OCI-LY1 (cell line): ENCODE measurements around the gene RCOR3.
"Not testable (repeated sequence)": the region's sequence is repeated elsewhere in the genome, so short reads cannot be mapped to it uniquely, and the experiment has no call there.

Experiments used
- H2AFZ ChIP-seq: fragments of 200-600 bp; sonication (generic), shearing (Covaris generic); 2 replicates; pipeline ENCODE4 v1.6.0; 2014; ENCODE audit warnings: antibody characterized with exemption, mild to moderate bottlenecking, low read length
- H3F3A ChIP-seq: fragments of 200-600 bp; sonication (generic), shearing (Covaris generic); 2 replicates; pipeline ENCODE4 v1.6.0; 2014; ENCODE audit warnings: mild to moderate bottlenecking, antibody characterized with exemption, low read length, moderate library complexity; ENCODE audit not compliant: insufficient read depth
- H3K27ac ChIP-seq: fragments of 200-600 bp; sonication (generic); 2 replicates; pipeline ENCODE4 v1.5.1; 2014; ENCODE audit warnings: low read length, mixed run types, mild to moderate bottlenecking, low read depth; ENCODE audit not compliant: poor library complexity, severe bottlenecking
- H3K27me3 ChIP-seq: fragments of 200-600 bp; sonication (generic); 2 replicates; pipeline ENCODE4 v1.6.0; 2014; ENCODE audit warnings: antibody characterized with exemption, mild to moderate bottlenecking, low read length, moderate library complexity; ENCODE audit not compliant: insufficient read depth
- H3K36me3 ChIP-seq: fragments of 200-600 bp; sonication (generic); 2 replicates; pipeline ENCODE4 v1.6.1; 2014; ENCODE audit warnings: mild to moderate bottlenecking, antibody characterized with exemption, low read length, moderate library complexity, mixed read lengths; ENCODE audit not compliant: insufficient read depth
- H3K4me1 ChIP-seq: fragments of 200-600 bp; sonication (generic); 2 replicates; pipeline ENCODE4 v1.5.1; 2014; ENCODE audit warnings: mild to moderate bottlenecking, low read length, moderate library complexity; ENCODE audit not compliant: insufficient read depth, severe bottlenecking
- H3K4me2 ChIP-seq: fragments of 200-600 bp; sonication (generic), shearing (Covaris generic); 2 replicates; pipeline ENCODE4 v1.6.1; 2014; ENCODE audit warnings: low read length
- H3K4me3 ChIP-seq: fragments of 200-600 bp; sonication (generic); 2 replicates; pipeline ENCODE4 v1.5.1; 2014; ENCODE audit warnings: low read length, low read depth, mild to moderate bottlenecking, mixed read lengths; ENCODE audit not compliant: poor library complexity, severe bottlenecking
- H3K79me2 ChIP-seq: fragments of 200-600 bp; shearing (Covaris generic); 2 replicates; pipeline ENCODE4 v1.6.1; 2016; ENCODE audit warnings: mixed run types, low read length, mixed read lengths; ENCODE audit not compliant: insufficient read depth
- H3K9ac ChIP-seq: fragments of 200-600 bp; sonication (generic), shearing (Covaris generic); 2 replicates; pipeline ENCODE4 v1.6.1; 2014; ENCODE audit warnings: mild to moderate bottlenecking, low read length, mixed read lengths
- H3K9me2 ChIP-seq: fragments of 200-600 bp; sonication (generic), shearing (Covaris generic); 2 replicates; pipeline ENCODE4 v1.6.1; 2014; ENCODE audit warnings: low read depth, mild to moderate bottlenecking, low read length, mixed read lengths
- H3K9me3 ChIP-seq: fragments of 200-600 bp; shearing (Covaris generic); 2 replicates; pipeline ENCODE4 v1.6.1; 2014; ENCODE audit warnings: low read length, mixed read lengths
- H4K20me1 ChIP-seq: fragments of 200-600 bp; sonication (generic), shearing (Covaris generic); 2 replicates; pipeline ENCODE4 v1.6.0; 2016; ENCODE audit warnings: mild to moderate bottlenecking, low read length; ENCODE audit not compliant: insufficient read depth
- CTCF ChIP-seq: fragments of 200-600 bp; sonication (generic), shearing (Covaris generic); IDR thresholded peaks from 2 replicates; pipeline ENCODE4 v1.5.1; 2017; ENCODE audit warnings: mild to moderate bottlenecking, antibody characterized with exemption, low read length, moderate library complexity, mixed read lengths
- EZH2 ChIP-seq: fragments of 200-600 bp; sonication (generic), shearing (Covaris generic); IDR thresholded peaks from 2 replicates; pipeline ENCODE4 v1.8.0; 2017; ENCODE audit warnings: borderline replicate concordance, mixed run types, mild to moderate bottlenecking, antibody characterized with exemption, low read length, moderate library complexity, mixed read lengths

Gene RCOR3

DNA sequence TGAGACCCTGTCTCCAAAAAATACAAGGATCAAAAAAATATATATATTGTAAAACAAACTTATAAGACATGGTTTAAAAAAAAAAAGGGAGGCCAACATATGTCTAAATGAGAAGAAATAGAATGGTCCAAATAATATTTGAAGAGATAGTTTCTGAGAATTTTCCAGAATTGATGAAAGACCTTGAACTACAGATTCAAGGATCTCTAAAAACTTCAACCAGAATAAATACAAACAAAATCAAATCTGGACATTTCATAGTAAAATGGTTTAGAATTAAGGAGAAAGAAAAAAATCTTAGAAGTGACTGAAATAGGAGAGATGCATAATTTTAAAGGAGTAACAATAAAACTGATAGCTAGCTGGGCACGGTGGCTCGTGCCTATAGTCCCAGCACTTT lies 45.5 kb upstream of the RCOR3 start:
- no peaks in the 10 kb centered on the region for H3K36me3 ChIP-seq
- no peak overlapping the region for H3K27ac ChIP-seq
- H3K27me3 ChIP-seq, result no peaks in the 10 kb centered on the region
- H3K79me2 ChIP-seq, result no peaks in the 10 kb centered on the region
- no peaks in the 10 kb centered on the region for H4K20me1 ChIP-seq
- no peak for TF ChIP-seq EZH2
- no peak for TF ChIP-seq CTCF
- no peak overlapping the region for H2AFZ ChIP-seq
- no peak overlapping the region for H3K4me2 ChIP-seq
- no peak overlapping the region for H3K9ac ChIP-seq
- no peaks in the 10 kb centered on the region for H3F3A ChIP-seq
- no peaks in the 10 kb centered on the region for H3K9me2 ChIP-seq
- no peaks in the 10 kb centered on the region for H3K9me3 ChIP-seq
- H3K4me1 ChIP-seq, result no peaks in the 10 kb centered on the region
- H3K4me3 ChIP-seq, result no peak overlapping the region

GRCh38 chr1:211215577-211215976 lies 43.6 kb upstream of the RCOR3 start:
- no peak overlapping the region for H3K27ac ChIP-seq
- H3K9me2 ChIP-seq, result no peaks in the 10 kb centered on the region
- no peaks in the 10 kb centered on the region for H4K20me1 ChIP-seq
- TF ChIP-seq CTCF, result no peak
- TF ChIP-seq EZH2, result no peak
- no peak overlapping the region for H3K4me3 ChIP-seq
- H3K9me3 ChIP-seq, result no peaks in the 10 kb centered on the region
- H3K36me3 ChIP-seq, result no peaks in the 10 kb centered on the region
- H3K4me2 ChIP-seq, result no peak overlapping the region
- no peaks in the 10 kb centered on the region for H3K27me3 ChIP-seq
- no peaks in the 10 kb centered on the region for H3F3A ChIP-seq
- H3K79me2 ChIP-seq, result no peaks in the 10 kb centered on the region
- no peak overlapping the region for H2AFZ ChIP-seq
- H3K9ac ChIP-seq, result no peak overlapping the region
- no peaks in the 10 kb centered on the region for H3K4me1 ChIP-seq

GRCh38 chr1:211217392-211217791 lies 41.8 kb upstream of the RCOR3 start:
- Histone ChIP-seq H3K9me2 (no peaks in the 10 kb centered on the region), H3K27me3 (no peaks in the 10 kb centered on the region; the same call in 1 of the 2 replicates), H3F3A (no peaks in the 10 kb centered on the region), H3K4me1 (no peaks in the 10 kb centered on the region), H3K9ac (no peak overlapping the region), H3K36me3 (no peaks in the 10 kb centered on the region), H3K9me3 (no peaks in the 10 kb centered on the region), H4K20me1 (no peaks in the 10 kb centered on the region), H3K4me2 (no peak overlapping the region), H3K27ac (no peak overlapping the region), H3K4me3 (no peak overlapping the region), H3K79me2 (no peaks in the 10 kb centered on the region), H2AFZ (no peak overlapping the region)
- TF ChIP-seq CTCF, result no peak
- TF ChIP-seq EZH2, result no peak

DNA sequence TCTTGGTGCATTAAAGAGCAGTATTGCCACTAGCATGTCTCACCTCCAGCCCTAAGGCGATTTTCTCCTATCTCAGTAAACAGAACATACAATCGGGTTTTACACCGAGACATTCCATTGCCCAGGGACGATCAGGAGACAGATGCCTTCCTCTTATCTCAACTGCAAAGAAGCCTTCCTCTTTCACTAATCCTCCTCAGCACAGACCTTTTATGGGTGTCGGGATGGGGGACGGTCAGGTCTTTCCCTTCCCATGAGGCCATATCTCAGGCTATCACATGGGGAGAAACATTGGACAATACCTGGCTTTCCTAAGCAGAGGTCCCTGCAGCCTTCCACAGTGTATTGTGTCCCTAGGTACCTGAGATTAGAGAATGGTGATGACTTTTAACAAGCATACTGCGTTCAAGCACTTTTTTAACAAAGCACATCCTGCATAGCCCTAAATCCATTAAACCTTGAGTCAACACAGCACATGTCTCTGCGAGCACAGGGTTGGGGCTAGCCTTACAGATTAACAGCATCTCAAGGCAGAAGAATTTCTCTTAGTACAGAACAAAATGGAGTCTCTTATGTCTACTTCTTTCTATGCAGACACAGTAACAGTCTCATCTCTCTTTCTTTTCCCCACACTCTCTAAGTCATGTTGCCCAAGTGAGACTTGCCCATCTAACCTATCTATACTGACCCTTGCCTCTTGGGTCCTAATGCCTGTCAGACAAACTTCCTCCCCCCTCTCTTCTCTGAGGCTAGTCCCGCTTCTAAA lies 36.5 kb upstream of the RCOR3 start:
- not testable (repeated sequence) for H3K27me3 ChIP-seq

GRCh38 chr1:211228573-211229364 lies 30.4 kb upstream of the RCOR3 start:
- H3K4me2 ChIP-seq, H3K9me2 ChIP-seq, H3K4me1 ChIP-seq, H3K9me3 ChIP-seq, H2AFZ ChIP-seq, H3K27ac ChIP-seq, H3K4me3 ChIP-seq, H3K79me2 ChIP-seq, H3K27me3 ChIP-seq, H4K20me1 ChIP-seq, H3F3A ChIP-seq, H3K9ac ChIP-seq, H3K36me3 ChIP-seq: not testable (repeated sequence)

More for the DNA sequence above, 36.5 kb upstream of the RCOR3 start:
- H4K20me1 ChIP-seq, H3K9me2 ChIP-seq, H3K27ac ChIP-seq, H3K79me2 ChIP-seq, H3K36me3 ChIP-seq, H3F3A ChIP-seq, H3K9me3 ChIP-seq, H3K9ac ChIP-seq, H3K4me3 ChIP-seq, H3K4me1 ChIP-seq, H3K4me2 ChIP-seq, H2AFZ ChIP-seq: not testable (repeated sequence)
